NCI-H345 treated with DMSO at 0.1 percent for 48 hours (cell line): ENCODE measurements around the gene SIRPA.
"Not testable (repeated sequence)": the region's sequence is repeated elsewhere in the genome, so short reads cannot be mapped to it uniquely, and the experiment has no call there.

Source experiments
- DNase-seq: peaks from one replicate; lab custom pipeline; 2025; ENCODE audit not compliant: unreplicated experiment; lab: John Stamatoyannopoulos, UW

SIRPA gene

DNA sequence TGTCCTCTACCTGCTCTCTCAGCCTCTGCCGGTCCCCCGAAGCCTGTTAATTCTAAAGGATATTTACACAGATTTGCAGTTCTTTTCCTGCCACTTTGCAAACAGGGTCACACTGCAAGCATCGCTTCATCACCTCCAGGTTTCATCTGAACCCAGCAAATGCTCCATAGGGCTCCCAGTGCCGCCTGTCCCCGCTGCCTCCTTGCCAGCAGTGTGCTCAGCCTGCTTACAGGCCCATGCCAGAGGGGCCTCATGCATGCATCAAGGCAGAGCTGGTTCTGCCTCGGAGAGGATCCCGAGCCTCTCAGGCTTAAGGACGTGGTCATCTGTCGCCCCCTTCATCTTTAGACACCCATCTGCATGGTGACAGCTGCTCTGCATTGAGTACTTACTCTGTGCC, 10.5 kb downstream of the SIRPA start:
- no peak for DNase-seq

DNA sequence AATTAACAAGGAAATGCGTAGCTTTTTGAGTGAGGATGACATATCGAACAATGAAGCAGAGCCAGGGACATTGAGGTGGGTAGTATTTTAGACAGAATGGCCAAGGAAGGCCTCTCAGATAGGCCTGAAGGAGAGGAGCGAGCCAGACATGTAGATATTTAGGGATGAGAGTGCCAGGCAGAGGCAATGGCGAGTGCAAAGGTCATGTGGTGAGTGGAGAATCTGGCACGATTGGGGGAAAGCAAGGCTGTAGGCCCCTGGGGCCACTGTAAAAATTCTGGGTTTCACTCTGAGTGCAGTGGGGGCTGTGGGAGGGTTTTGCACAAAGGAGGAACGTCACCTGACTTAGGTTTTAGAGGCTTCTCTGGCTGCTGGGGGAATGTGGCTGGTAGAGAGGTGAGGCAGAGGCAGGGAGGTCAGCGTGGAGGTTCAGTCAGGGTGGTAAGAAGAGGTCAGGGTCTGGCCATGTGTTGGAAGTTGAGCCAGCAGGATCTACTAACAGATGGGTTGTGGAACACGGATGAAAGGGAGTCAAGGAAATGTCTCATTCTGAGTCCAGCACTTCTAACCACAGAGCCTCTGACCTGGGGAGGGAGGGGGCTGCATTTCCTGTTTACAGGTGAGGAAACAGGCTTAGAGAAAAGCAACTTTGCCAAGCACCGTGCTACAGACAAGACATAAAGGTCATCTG, 11.3 kb downstream of the SIRPA start:
- no peak for DNase-seq

DNA sequence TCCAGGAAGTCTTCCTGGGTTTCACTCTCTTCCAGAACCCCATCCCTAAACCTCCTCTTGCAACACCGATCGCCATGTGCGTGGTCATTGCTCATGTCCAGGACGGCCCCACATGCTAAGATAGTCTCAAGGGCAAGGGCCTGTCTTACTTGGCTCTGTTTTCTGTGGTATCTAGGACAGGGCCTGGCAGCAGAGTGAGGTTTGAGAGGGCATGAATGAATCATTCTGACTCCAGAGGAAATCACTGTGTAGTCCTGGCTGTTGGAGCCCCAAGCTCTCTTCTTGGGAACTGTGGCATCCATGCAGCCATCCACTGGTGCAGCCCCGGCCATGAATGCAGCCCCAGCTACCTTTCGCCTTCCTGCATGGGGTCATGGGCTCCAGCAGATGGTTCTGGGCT, 12.4 kb downstream of the SIRPA start:
- no peak for DNase-seq

DNA sequence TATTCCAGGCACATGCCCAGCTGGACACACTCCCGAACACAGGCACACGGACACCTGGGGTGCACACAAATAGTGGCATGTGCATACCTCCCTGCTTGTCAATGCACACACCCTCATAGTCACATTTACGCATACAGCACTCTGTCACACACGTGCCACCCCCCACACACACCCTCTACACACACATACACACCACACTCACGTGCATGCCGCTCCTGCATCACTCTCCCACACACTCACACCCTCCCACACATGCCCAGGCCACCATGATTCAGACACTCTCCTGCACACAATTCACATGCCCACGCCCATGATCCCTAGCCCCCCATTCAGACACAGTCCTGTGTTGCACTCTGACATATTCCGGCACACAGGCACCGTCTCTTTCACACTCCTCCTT, 13.0 kb downstream of the SIRPA start:
- no peak for DNase-seq

DNA sequence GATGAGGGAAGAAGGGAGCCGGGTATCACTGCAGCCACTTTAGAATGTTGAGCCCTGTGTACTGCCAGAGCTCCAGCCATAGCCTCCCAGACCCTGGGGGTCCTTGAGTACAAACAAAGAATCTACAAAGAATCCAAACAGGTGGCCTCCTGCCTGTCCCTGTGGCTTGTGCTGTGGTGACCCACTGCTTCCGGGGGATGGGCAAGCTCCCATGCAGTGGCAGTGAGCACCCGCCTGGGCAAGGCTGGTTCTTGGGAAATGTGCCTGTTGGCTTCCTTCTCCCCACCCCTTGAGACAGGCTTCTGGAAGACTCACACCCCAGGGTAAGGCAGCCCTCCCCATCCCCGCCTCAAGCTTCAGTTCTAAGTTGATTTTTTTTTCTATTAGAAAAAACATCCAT, 13.9 kb downstream of the SIRPA start:
- no peak for DNase-seq

DNA sequence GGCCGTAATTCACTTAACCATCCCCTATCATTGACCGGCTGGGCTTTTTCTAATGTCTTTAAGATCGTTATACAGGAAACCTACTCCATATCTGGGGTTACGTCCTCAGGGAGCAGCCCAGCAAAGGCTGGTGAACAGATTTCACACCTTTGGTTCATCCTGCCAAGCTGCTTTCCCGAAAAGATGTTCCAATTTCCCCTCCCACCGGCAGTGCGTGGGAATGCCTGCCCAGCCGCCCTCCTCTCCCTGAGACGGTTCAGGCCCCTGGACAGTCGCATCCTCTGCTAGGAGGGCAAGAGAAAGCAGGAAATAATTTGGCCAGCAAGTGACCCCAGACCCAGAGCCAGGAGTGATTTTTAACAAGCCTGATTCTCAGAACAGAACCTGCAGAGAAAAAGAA, 16.3 kb downstream of the SIRPA start:
- DNase-seq, result no peak

DNA sequence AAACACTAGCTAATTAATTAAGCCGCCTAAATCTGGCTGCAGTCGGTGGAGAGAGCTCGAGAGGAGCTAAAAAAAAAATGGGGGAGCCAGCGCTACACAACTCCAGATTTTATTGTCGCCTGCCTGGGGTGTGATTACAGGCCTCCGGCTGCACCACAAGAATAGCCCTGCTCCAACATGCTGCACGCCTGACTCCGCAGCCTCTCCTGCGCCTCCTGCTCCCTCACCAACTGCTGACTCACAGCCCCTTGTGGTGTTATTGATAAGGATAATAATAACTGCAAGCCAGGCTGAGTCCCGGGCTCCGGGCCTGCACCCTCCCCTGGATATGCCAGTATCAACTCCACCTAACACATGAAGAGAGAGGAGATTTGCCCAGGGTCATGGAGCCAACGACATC, 16.8 kb downstream of the SIRPA start:
- DNase-seq, result no peak

DNA sequence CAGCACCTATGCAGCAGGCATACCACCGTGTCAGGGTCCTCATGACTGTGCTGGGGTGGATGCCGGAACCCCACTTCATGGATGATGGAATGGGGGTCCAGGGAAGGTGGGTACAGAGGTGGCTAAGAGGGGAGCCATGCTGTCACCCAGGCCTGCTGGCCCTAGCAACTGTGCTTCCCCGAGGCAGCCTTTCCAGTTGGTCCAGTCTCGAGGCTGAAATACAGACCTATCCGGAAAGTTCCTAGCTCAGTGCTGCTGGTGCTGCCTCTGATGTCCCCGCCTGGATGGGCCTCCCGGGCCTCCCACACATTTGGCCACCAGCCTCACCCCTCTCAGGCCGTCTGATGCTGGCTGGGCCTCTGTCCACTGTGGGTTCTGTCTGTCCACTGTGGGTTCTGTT, 17.4 kb downstream of the SIRPA start:
- no peak for DNase-seq

DNA sequence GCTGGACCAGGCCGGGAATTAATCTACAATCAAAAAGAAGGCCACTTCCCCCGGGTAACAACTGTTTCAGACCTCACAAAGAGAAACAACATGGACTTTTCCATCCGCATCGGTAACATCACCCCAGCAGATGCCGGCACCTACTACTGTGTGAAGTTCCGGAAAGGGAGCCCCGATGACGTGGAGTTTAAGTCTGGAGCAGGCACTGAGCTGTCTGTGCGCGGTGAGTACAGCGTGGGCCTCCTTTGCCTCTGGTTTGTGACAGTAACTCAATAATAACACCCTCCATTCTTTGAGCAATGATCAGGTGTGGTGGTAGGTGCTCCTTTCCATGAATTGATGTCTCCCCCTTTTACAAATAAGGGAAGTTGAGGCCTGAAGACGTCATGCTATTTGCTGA, 20.0 kb downstream of the SIRPA start:
- DNase-seq, result not testable (repeated sequence)

DNA sequence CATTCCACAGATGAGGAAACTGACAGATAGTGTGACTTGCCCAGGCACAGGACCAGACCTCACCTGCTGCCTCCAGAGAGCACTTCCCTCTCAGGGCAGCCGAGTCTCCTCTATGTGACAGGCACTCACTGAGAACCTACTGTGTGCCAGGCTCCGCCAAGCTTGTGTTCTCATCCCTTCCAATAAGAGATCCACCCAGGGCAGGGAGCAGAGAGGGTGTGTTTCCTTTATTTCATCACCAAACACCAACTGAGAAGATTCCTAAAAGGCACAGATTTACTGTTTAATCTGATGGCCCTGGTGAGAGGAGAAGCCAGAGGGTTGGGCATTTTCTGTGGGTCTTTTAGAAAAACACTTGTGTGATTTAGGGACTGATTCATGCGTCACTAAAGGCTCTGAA, 20.5 kb downstream of the SIRPA start:
- no peak for DNase-seq

DNA sequence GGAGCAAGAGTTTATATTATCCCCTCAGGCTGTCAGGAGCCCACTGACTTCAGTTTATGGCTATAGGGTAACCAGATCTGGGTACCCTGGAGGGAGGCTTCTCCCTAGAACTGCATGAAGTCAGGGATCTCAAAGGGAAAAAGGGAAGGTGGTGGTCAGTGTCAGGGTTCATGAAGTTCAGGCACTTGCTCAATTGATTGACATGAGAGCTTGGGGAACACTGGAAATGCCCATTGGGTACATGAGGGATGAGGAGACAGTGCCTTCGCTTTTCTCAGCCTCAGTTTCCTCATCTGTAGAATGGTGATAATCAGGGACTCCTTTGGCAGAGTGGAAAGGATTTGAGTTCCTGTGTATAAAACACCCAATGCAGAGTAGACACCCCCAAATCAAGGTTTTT, 22.6 kb downstream of the SIRPA start:
- DNase-seq, result no peak

DNA sequence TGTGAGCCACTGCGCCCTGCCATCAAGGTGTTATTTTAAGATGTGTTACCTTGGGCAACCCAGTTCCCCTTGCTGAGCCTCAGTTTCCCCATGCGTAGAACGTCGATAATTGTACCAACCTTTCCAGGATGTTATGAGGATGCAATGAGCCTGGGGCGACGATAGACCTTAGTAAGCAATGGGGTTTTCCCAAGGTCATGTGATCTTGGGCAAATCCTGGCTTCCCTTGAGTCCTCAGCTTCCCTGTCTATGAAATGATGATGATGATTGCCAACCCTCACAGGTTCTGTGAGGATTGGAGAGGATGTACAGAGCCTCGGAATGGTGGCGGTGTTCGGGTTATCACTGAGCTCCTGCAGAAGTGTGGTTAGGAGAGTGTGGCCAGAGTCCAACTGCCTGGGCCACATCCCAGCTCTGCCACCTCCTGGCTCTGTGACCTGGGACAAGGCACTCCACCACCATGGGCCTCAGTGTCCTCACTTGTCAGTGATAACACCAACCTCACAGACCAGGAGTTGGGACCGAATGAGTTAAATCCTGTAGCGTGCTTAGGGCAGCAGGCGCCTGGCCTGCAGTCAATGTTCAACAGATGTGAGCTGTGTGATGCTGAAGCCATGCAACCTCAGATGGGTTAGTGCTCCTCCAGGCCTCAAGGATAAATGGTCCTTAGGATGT, 23.4 kb downstream of the SIRPA start:
- DNase-seq, result no peak

DNA sequence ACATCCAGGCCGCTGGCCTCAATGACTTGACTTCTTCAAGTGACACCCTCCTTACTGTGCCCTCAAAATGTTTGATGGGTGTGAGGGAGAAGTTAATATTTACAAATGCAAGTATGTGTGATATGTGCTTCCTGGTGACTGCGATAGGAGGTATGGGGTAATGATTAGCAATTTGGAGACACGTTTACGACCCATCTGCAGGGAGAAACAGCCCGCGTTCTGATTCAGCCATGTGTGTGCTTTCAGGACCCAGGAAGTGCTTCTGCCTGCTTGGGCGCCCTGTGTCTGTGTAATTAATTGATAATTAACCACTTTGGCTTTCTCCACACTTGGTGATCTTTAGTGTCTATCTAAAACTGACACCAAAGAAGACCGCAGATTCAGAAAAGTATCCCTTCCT, 25.0 kb downstream of the SIRPA start:
- DNase-seq, result no peak

DNA sequence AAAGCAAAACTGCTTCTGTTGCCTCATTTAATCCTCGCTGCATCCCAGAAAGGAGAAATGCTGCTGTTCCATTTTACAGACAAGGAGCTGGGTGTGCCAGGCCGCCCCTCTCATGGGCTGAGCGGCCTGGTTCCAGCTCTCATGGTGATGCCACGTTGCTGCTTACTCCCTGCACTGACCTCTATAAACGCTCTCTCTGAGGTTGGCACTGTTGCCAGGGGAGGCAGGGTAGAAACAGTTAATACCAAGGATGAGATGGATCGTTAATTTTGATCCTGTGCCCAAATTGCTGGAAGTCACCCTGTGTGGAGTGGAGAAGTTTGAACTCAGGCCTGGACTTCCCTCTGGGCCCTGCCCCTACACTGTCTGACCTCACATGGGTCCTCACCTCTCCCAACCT, 25.6 kb downstream of the SIRPA start:
- DNase-seq, result no peak

DNA sequence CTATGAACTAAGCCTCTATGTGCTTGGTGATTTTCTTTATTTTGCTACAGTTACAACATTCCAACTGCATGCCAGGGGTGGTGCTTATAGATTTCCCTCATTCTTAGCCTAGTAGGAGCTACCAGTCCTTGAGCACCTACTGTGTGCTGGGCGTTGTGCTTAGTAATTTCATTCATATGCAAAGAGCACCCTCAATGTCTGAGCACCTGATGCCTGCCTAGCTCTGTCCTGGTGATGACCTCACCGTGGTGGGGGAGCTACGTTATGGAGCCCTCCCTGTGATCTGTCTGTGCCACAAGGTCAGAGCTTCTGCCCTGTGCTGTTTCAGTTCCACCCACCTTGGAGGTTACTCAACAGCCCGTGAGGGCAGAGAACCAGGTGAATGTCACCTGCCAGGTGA, 26.8 kb downstream of the SIRPA start:
- not testable (repeated sequence) for DNase-seq

DNA sequence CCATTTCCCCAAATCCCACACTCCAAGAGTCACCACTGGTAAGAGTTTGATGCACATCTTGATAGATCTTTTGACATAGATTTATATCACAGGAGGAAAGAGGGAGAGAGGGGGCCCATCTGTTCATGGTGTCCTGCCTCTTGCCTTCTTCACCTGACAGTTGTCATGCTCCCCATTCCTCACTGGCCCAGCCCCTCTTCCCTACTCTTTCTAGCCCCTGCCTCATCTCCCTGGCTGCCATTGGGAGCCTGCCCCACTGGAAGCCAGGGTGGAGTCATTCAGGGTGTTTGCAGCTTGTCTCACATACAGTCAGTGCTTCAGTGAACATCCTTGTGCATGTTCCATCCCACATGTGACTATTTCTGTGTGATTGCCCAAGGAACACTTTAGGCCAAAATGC, 27.6 kb downstream of the SIRPA start:
- DNase-seq, result no peak

DNA sequence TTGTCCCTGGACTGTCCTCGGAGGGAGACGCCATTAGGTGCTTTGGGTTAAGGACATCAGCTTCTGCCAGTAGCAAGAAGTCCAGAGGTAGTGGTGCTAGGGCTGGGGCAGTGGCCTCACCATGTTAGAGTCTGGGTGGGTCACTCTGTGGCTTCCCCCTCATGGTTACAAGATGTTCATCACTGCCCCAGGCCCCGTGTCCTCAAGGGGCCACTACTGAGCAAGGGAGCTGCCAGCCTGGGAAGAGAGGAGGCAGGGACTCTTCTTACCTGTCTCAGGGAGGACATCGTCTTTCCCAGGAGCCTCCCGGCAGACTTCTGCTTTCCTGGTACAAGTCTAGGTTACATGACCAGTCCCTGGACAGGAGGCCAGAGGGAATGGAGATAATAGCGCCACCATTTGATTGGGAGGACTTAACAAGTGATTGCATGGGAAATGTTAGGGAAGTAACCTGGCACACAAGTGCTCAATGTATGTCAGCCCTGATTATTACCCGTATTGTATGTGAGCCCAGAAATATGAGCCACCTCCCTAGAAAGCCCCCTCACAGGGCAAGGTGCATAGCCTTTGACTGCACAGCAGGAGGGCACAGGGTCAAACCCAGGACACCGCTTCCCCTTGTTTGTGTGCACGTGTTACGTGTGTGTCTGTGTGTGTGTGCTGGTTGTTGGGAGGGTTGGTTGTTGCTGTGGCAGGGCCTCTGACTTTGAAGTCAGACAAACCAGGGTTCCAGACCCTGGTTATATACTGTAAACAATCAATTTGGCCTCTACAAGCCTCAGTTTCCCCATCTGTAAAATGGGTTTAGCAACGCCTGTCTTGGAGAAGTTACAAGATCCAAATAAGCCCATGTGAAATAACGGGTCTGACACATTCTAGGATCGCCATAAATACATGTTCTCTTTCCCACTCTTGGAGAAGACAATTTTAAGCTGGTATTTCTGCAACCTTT, 30.0 kb downstream of the SIRPA start:
- no peak for DNase-seq

DNA sequence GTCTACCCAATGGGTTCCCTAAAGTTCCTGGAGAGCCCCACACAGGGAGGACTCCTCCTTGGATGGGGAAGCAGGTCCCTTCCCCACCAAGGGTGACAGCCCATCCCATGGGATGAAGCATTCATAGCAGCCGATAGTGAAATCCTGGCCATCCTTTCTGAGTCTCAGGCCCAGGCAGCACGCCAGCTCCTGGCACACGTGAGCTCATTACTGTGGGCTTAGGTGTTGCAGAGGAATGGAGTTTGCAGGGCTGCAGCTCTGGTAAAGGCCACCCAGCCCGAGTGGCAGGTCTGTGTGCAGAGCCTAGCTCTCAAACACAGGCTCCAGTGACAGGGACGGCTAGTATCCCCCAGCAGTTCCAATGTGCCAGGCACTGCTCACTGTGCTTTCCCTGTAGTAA, 31.0 kb downstream of the SIRPA start:
- no peak for DNase-seq

DNA sequence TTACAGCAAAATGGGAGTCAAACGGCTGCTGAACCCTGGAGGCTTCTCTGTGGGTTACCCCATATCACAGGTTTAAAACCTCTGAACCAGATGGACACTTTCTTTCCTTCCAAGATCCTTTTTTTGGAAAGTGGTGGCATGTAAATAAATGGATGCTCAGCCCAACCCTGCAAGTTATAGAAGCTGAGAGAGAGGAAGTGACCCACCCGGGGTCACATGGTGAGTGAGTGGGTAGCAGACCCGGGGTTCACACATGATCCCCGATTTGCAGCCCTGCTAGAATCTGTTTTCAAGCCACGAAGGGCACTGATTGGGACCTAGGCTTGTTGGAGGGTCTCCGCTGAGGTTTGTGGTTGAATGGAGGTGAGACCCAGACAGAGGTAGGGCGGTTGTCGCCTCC, 32.0 kb downstream of the SIRPA start:
- no peak for DNase-seq

DNA sequence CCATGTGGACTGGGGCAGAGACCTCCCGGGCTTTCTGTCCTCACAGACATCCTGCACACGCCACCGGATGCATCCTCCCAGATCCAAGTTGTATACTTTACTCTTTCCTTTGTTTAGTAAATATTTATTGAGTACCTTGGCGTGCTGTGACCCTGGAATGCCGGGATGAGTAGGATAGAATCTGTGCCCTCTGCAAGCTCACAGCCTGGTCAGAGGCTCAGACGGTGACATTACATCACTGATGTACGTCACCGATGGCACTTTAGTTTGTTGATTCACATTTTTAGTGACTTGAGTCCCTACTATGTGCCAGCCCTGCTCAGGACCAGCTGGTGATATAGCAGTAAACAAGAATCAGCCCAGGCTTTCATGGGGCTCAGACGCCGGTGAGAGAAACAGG, 32.9 kb downstream of the SIRPA start:
- no peak for DNase-seq

DNA sequence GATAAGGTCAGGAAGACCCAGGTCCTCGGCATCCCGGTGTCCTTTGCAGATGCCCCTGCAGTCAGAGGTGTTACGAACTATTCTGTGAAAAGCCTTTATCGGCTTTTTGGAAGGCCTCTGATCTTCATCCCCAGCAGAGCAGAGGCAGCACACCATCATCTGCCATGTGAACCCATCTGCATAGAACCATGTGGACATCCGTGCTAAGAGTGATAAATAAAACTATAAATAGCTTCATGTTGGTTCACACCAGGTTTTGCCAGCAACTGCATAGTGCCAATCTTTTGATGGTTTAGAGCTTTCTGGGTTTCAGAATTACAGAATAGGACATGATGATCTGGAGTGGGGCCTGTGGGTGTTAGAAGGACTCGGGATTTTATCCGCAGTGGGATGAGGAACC, 33.6 kb downstream of the SIRPA start:
- DNase-seq, result no peak

DNA sequence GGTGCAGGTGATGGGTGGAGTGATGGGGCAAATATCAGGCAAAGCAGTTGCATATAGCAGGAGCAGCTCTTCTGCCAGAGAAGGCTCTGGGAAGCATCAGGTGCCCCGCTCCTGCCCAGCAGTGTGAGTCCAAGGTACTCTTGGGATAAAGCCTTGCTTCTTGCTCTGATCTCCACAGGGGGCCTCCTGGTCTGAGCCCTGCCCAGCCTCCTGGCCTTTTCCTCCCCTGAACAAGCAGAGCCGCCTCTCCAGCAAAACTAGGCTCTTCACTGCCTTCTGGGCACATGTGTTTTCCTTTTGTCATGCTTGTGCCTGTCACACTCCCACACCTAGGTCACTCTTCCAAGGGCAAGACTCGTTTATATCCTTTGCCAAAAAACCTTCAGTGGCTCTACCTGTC, 34.3 kb downstream of the SIRPA start:
- no peak for DNase-seq
